B cell (primary cell): Measurements from ENCODE around the gene USP7. TPM values are rescaled to one million over a fixed set of nuclear protein-coding genes. Genes with fewer than 3 reads are reported as not detected.
A peak's percentile ranks its signal among the peaks of the same experiment; 100 is the strongest.

Experiments
- ATAC-seq: fragments of 200-7000 bp; cut with Tn5 transposase; one replicate; pipeline ENCODE4 v1.10.0; 2021; ENCODE audit warnings: low read depth, mild to moderate bottlenecking, moderate number of reproducible peaks, moderate library complexity
- CTCF ChIA-PET: fragments of 350-600 bp; sonication (Branson Sonifier 250); formaldehyde crosslinking; loops from one replicate; lab custom pipeline; 2021; ENCODE audit warnings: antibody characterized with exemption, inconsistent platforms; lab: Charles Lee
- POLR2A ChIA-PET: fragments of 350-600 bp; sonication (Branson Sonifier 250); formaldehyde crosslinking; loops from one replicate; lab custom pipeline; 2021; ENCODE audit warnings: antibody characterized with exemption; lab: Charles Lee
- DNase-seq: peaks from one replicate; pipeline ENCODE4 v3.0.0; 2013
- H2AFZ ChIP-seq: 2 replicates; pipeline ENCODE4 v1.6.1; 2012; ENCODE audit warnings: mild to moderate bottlenecking, low read depth, low read length; ENCODE audit not compliant: insufficient read depth, poor library complexity, severe bottlenecking
- H3K27ac ChIP-seq, 2 donors: 1 replicate in 1 of 2; 2 replicates in 1 of 2; pipeline ENCODE4 v1.5.1; 2012 to 2013; ENCODE audit warnings: low read length in 2 of 2, mild to moderate bottlenecking in 2 of 2, moderate library complexity in 1 of 2
- H3K27me3 ChIP-seq, 4 experiments: fragments of 200-600 bp in 1 of 4; sonication (generic) in 1 of 4; replicated peaks in 1 of 4; 1 replicate in 2 of 4; 2 replicates in 2 of 4; pipeline versions ENCODE4 v1.6.1 to v1.7.0; 2013 to 2016; ENCODE audit warnings: low read length in 3 of 4, mild to moderate bottlenecking in 2 of 4, mixed read lengths in 1 of 4, moderate library complexity in 1 of 4; ENCODE audit not compliant: insufficient read depth in 4 of 4, control insufficient read depth in 3 of 4; ENCODE audit errors: control extremely low read depth in 1 of 4
- H3K36me3 ChIP-seq, 2 experiments: replicated peaks in 1 of 2; 1 replicate in 1 of 2; 2 replicates in 1 of 2; pipeline versions ENCODE4 v1.6.1 to v1.7.1; 2013; ENCODE audit warnings: low read length in 1 of 2; ENCODE audit not compliant: insufficient read depth in 2 of 2, control insufficient read depth in 1 of 2; ENCODE audit errors: control extremely low read depth in 1 of 2, extremely low read depth in 1 of 2
- H3K4me1 ChIP-seq, 2 donors: fragments of 200-600 bp in 1 of 2; sonication (generic) in 1 of 2; 1 replicate in 1 of 2; 2 replicates in 1 of 2; pipeline versions ENCODE4 v1.5.1 to v1.6.1; 2013 to 2017; ENCODE audit warnings: low read length in 2 of 2; ENCODE audit not compliant: control insufficient read depth in 2 of 2, insufficient read depth in 2 of 2
- H3K4me2 ChIP-seq: replicated peaks from 2 replicates; pipeline ENCODE3; 2012; ENCODE audit warnings: mild to moderate bottlenecking, low read depth, low read length; ENCODE audit not compliant: poor library complexity, severe bottlenecking
- H3K4me3 ChIP-seq, 5 experiments: fragments of 200-600 bp in 1 of 5; sonication (generic) in 1 of 5; 1 replicate in 3 of 5; 2 replicates in 2 of 5; pipeline versions ENCODE4 v1.5.1 to v1.7.0; 2011 to 2016; ENCODE audit warnings: low read length in 4 of 5, mild to moderate bottlenecking in 4 of 5, low read depth in 2 of 5, control low read depth in 1 of 5, moderate library complexity in 1 of 5; ENCODE audit not compliant: insufficient read depth in 1 of 5; ENCODE audit errors: control extremely low read depth in 1 of 5, extremely low read depth in 1 of 5
- H3K79me2 ChIP-seq: fragments of 200-600 bp; sonication (generic); one replicate; pipeline ENCODE4 v1.6.0; 2016; ENCODE audit warnings: low read length; ENCODE audit not compliant: control insufficient read depth, insufficient read depth
- H3K9ac ChIP-seq: fragments of 200-600 bp; sonication (generic); 2 replicates; pipeline ENCODE4 v1.6.1; 2017; ENCODE audit warnings: mild to moderate bottlenecking, low read length, moderate library complexity
- H3K9me3 ChIP-seq, 3 donors: one replicate each; pipeline versions ENCODE4 v1.6.1 to v1.7.1; 2013; ENCODE audit warnings: low read length in 2 of 3; ENCODE audit not compliant: control insufficient read depth in 2 of 3, insufficient read depth in 1 of 3; ENCODE audit errors: control extremely low read depth in 1 of 3
- H4K20me1 ChIP-seq: 2 replicates; pipeline ENCODE4 v1.6.0; 2012; ENCODE audit warnings: mild to moderate bottlenecking, low read length; ENCODE audit not compliant: insufficient read depth, control insufficient read depth, poor library complexity, severe bottlenecking
- H3K27ac Mint-ChIP-seq: one replicate; pipeline ENCODE4 v1.8.0; 2021; ENCODE audit warnings: mixed read lengths
- H3K27me3 Mint-ChIP-seq: one replicate; pipeline ENCODE4 v1.8.0; 2021; ENCODE audit warnings: mixed read lengths
- H3K4me1 Mint-ChIP-seq: one replicate; pipeline ENCODE4 v1.8.0; 2021; ENCODE audit warnings: mixed read lengths
- H3K4me3 Mint-ChIP-seq: one replicate; pipeline ENCODE4 v1.8.0; 2021; ENCODE audit warnings: mixed read lengths
- H3K9me3 Mint-ChIP-seq: one replicate; pipeline ENCODE4 v1.8.0; 2022; ENCODE audit warnings: mixed read lengths; ENCODE audit not compliant: insufficient read depth
- EZH2 ChIP-seq: IDR thresholded peaks from 2 replicates; pipeline ENCODE4 v1.6.1; 2012; ENCODE audit warnings: borderline replicate concordance, low read depth, mild to moderate bottlenecking, moderate library complexity, low read length; ENCODE audit not compliant: insufficient read depth, poor library complexity, severe bottlenecking
- WGBS: methylation state at CpG from one replicate; pipeline ENCODE4 v1.1.5; 2013; ENCODE audit warnings: missing lambda C conversion rate; ENCODE audit not compliant: insufficient coverage; 5-methylcytosine and 5-hydroxymethylcytosine counted together
- intact Hi-C: fragments of 100-400 bp; cut with micrococcal nuclease; formaldehyde crosslinking; loops from one replicate; pipeline ENCODE4 v1.10.0; 2022
- polyA plus RNA-seq: library from polyadenylated mRNA; depleted of rRNA; stranded (reverse); fragments of >200 nt; gene quantifications from 2 replicates; pipeline ENCODE4 v1.2.3, GENCODE V29; 2012
- total RNA-seq, 2 donors: library from RNA; stranded (reverse); fragments of 120-200 nt in 1 of 2; gene quantifications; 1 replicate in 1 of 2; 2 replicates in 1 of 2; pipeline versions ENCODE4 v1.2.3 to v1.2.4, GENCODE V29; 2013 to 2022
- TF ChIP-seq, protein P1 (sequence below): fragments of 200-600 bp; IDR thresholded peaks from one replicate; pipeline ENCODE4 v1.8.0; 2022; ENCODE audit warnings: antibody characterized with exemption, mild to moderate bottlenecking

USP7 gene
- total and polyA plus RNA-seq, 2 donors (not counting 1 experiment from before 2014, with no cell fraction given): 27.4 to 223 TPM

DNA sequence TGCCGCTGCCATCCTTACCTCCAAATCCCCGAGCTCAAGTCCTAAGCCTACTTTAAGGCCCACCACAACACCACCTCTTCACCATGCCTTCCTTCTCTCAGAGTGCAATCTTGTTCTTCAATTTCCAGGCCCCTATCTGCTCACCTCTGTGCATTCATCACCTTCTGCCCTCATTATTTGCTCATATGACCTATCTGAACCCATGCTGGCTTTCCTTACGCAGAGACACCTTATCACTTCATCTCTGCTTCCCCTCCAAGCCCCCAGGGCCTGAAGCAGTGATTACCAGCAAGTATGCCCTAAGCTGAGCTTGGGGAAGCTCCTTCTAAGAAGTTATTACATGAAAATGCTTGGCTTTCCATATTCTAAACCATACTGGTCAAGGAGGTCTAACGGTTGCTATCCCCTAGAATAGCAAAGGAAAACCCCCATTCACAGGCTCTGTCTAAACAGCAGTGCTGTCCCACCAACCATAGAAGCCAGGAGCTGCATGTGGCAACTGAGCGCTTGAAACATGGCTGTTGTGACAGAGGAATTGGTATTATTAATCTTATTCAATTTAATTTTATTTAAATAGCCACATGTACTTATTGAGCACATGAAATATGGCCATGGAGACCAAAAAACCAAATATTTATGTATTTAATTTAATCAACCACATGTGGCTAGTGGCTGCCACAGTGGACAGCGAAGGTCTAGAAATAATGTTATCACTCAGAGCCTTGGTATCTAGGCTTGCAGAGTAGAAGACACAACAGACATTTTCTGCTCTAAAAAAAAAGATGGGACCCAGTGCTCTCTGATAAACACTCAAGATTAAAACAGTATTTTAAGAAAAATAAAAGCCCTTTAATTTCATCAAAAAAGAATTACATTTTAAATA, 13.9 kb downstream of the USP7 start:
- H3K4me2 ChIP-seq: peak overlapping the region; percentile 53
- WGBS: 87% methylated on average over 3 of the region's 6 CpGs
- intact Hi-C loops: no loop called here
- DNase-seq (no peak), ATAC-seq (no peak)
- no peaks in the 10 kb centered on the region for H3K27me3 ChIP-seq
- peaks cover 96% of the 10 kb centered on the region for H4K20me1 ChIP-seq
- no peak overlapping the region for H3K27ac ChIP-seq
- Mint-ChIP-seq H3K27me3 (no peaks in the 10 kb centered on the region), H3K4me1 (peaks cover 84% of the 10 kb centered on the region), H3K4me3 (peak overlapping the region; percentile 42), H3K9me3 (no peaks in the 10 kb centered on the region), H3K27ac (no peak overlapping the region)
- no peak overlapping the region for H2AFZ ChIP-seq
- POLR2A ChIA-PET: no interaction called here
- H3K4me3 ChIP-seq: no peak overlapping the region
- H3K79me2 ChIP-seq: peaks cover 96% of the 10 kb centered on the region
- H3K36me3 ChIP-seq: no peaks in the 10 kb centered on the region
- peaks cover 83 to 92% of the 10 kb centered on the region in 2 donors for H3K4me1 ChIP-seq
- TF ChIP-seq, protein P1, sequence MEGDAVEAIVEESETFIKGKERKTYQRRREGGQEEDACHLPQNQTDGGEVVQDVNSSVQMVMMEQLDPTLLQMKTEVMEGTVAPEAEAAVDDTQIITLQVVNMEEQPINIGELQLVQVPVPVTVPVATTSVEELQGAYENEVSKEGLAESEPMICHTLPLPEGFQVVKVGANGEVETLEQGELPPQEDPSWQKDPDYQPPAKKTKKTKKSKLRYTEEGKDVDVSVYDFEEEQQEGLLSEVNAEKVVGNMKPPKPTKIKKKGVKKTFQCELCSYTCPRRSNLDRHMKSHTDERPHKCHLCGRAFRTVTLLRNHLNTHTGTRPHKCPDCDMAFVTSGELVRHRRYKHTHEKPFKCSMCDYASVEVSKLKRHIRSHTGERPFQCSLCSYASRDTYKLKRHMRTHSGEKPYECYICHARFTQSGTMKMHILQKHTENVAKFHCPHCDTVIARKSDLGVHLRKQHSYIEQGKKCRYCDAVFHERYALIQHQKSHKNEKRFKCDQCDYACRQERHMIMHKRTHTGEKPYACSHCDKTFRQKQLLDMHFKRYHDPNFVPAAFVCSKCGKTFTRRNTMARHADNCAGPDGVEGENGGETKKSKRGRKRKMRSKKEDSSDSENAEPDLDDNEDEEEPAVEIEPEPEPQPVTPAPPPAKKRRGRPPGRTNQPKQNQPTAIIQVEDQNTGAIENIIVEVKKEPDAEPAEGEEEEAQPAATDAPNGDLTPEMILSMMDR: no peak
- TF ChIP-seq EZH2: no peak
- CTCF ChIA-PET: interaction anchor here (1.1 to 2.0 kb wide), 3 partner anchors 10 to 59 kb away, joined by 4 to 10 read pairs (median 5); no protein-coding TSS in a partner anchor
- no peak overlapping the region for H3K9ac ChIP-seq
- H3K9me3 ChIP-seq: peaks cover 0 to 5% (median 0%) of the 10 kb centered on the region in 3 donors

DNA sequence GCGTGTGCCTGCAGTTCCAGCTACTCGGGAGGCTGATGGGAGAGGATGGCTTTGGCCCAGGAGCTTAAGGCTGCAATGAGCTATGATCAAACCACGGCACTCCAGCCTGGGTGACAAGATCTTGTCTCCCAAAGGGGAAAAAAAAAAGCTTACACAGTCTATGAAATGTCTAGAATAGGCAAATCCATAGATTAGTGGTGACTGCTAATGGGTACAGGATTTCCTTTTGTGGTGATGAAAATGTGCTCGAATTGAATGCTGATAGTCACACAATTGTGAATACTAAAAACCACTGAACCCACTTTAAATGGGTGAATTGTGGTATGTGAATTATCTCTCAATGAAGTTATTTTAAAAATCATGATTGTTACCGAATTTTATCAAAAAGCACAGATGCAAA, 14.9 kb downstream of the USP7 start:
- CTCF ChIA-PET: interaction anchor here (0.8 to 2.0 kb wide), 3 partner anchors 13 to 63 kb away, joined by 3 to 10 read pairs (median 3); no protein-coding TSS in a partner anchor
- no peak for TF ChIP-seq EZH2
- TF ChIP-seq, protein P1: no peak
- H3K27me3 ChIP-seq: no peaks in the 10 kb centered on the region
- peaks cover 89% of the 10 kb centered on the region for H3K4me1 Mint-ChIP-seq
- peaks cover 97% of the 10 kb centered on the region for H4K20me1 ChIP-seq
- H3K27ac Mint-ChIP-seq: peak overlapping the region; percentile 50
- DNase-seq (no peak), ATAC-seq (no peak)
- 50% methylated on average over 3 of the region's 5 CpGs for WGBS
- intact Hi-C loops: no loop called here
- peaks cover 97% of the 10 kb centered on the region for H3K79me2 ChIP-seq
- POLR2A ChIA-PET: no interaction called here
- no peak overlapping the region for H3K27ac ChIP-seq
- no peak overlapping the region for H3K9ac ChIP-seq
- no peaks in the 10 kb centered on the region for H3K27me3 Mint-ChIP-seq
- H3K9me3 Mint-ChIP-seq: no peaks in the 10 kb centered on the region
- H3K36me3 ChIP-seq: no peaks in the 10 kb centered on the region
- peaks cover 90 to 95% of the 10 kb centered on the region in 2 donors for H3K4me1 ChIP-seq
- peak overlapping the region; percentile 42 for H3K4me3 Mint-ChIP-seq
- H3K9me3 ChIP-seq: peaks cover 0 to 5% (median 0%) of the 10 kb centered on the region in 3 donors
- no peak overlapping the region for H2AFZ ChIP-seq
- H3K4me2 ChIP-seq: peak overlapping the region; percentile 19
- no peak overlapping the region for H3K4me3 ChIP-seq
